Endothelial cell of umbilical vein (primary cell): ENCODE measurements around the gene YPEL1. TPM values are rescaled to one million over a fixed set of nuclear protein-coding genes. Genes with fewer than 3 reads are reported as not detected.

ENCODE experiments used
- BruUV-seq: library from RNA; stranded (reverse); fragments of 400-500 nt; replicated peaks from 2 replicates; lab custom pipeline; 2021; lab: Mats Ljungman, UMichigan
- CTCF ChIA-PET: fragments of 300-600, 350-600 bp; sonication (Branson Sonifier 250); formaldehyde crosslinking; loops from one replicate; lab custom pipeline; 2021; ENCODE audit warnings: antibody characterized with exemption, inconsistent platforms; lab: Charles Lee
- POLR2A ChIA-PET: fragments of 300-600, 350-600 bp; sonication (Branson Sonifier 250); formaldehyde crosslinking; loops from one replicate; lab custom pipeline; 2021; ENCODE audit warnings: antibody characterized with exemption, inconsistent platforms; lab: Charles Lee
- DNase-seq: peaks from one replicate; pipeline ENCODE4 v3.0.0-alpha.2; 2011; ENCODE audit warnings: low read depth, low spot score
- FAIRE-seq: peaks from 2 replicates; lab custom pipeline; 2011; peaks lifted over from hg19 to GRCh38; lab: Jason Lieb, UNC
- H2AFZ ChIP-seq: 2 replicates; pipeline ENCODE4 v1.6.0; 2012; ENCODE audit warnings: low read depth, low read length, control low read depth, inconsistent platforms
- H3K27ac ChIP-seq: 2 replicates; pipeline ENCODE4 v1.5.1; 2011; ENCODE audit warnings: low read depth, mild to moderate bottlenecking, control low read depth, low read length, moderate library complexity; ENCODE audit not compliant: insufficient read depth
- H3K27me3 ChIP-seq, 2 experiments: 2 replicates each; pipeline versions ENCODE4 v1.6.0 to v1.6.1; 2011; ENCODE audit warnings: low read length in 2 of 2, mixed read lengths in 1 of 2; ENCODE audit not compliant: control insufficient read depth in 2 of 2, insufficient read depth in 2 of 2
- H3K36me3 ChIP-seq, 2 experiments: 2 replicates in 1 of 2; 3 replicates in 1 of 2; pipeline ENCODE4 v1.5.1; 2011; ENCODE audit warnings: low read length in 2 of 2, mild to moderate bottlenecking in 1 of 2, moderate library complexity in 1 of 2; ENCODE audit not compliant: control insufficient read depth in 2 of 2, insufficient read depth in 2 of 2; ENCODE audit errors: extremely low read depth in 1 of 2
- H3K4me1 ChIP-seq: 3 replicates; pipeline ENCODE4 v1.5.1; 2011; ENCODE audit warnings: mild to moderate bottlenecking, low read length; ENCODE audit not compliant: control insufficient read depth, insufficient read depth; ENCODE audit errors: extremely low read depth
- H3K4me2 ChIP-seq: 2 replicates; pipeline ENCODE4 v1.6.1; 2011; ENCODE audit warnings: low read length, control low read depth, mixed read lengths; ENCODE audit not compliant: insufficient read depth
- H3K4me3 ChIP-seq, 3 experiments: fragments of 200-600 bp in 1 of 3; sonication (generic), shearing (Covaris generic) in 1 of 3; replicated peaks in 1 of 3; 2 replicates each; pipeline ENCODE4 v1.5.1; 2011 to 2016; ENCODE audit warnings: control low read depth in 3 of 3, low read length in 3 of 3, mild to moderate bottlenecking in 2 of 3, inconsistent platforms in 1 of 3, low read depth in 1 of 3, moderate library complexity in 1 of 3; ENCODE audit not compliant: insufficient read depth in 1 of 3
- H3K79me2 ChIP-seq: 2 replicates; pipeline ENCODE4 v1.6.0; 2012; ENCODE audit warnings: low read length, inconsistent platforms; ENCODE audit not compliant: control insufficient read depth, insufficient read depth
- H3K9ac ChIP-seq: replicated peaks from 2 replicates; pipeline ENCODE3; 2011; ENCODE audit warnings: low read length, control low read depth; ENCODE audit not compliant: insufficient read depth; ENCODE audit errors: extremely low read depth
- H3K9me1 ChIP-seq: replicated peaks from 3 replicates; pipeline ENCODE4 v1.6.0; 2011; ENCODE audit warnings: mild to moderate bottlenecking, low read length; ENCODE audit not compliant: control insufficient read depth, insufficient read depth; ENCODE audit errors: extremely low read depth
- H3K9me3 ChIP-seq: replicated peaks from 2 replicates; pipeline ENCODE4 v1.5.1; 2012; ENCODE audit warnings: low read length, inconsistent platforms; ENCODE audit not compliant: control insufficient read depth, insufficient read depth
- H4K20me1 ChIP-seq: replicated peaks from 2 replicates; pipeline ENCODE3; 2011; ENCODE audit warnings: mild to moderate bottlenecking, low read length; ENCODE audit not compliant: control insufficient read depth, insufficient read depth; ENCODE audit errors: extremely low read depth
- EZH2 ChIP-seq: IDR thresholded peaks from 2 replicates; pipeline ENCODE4 v1.6.1; 2012; ENCODE audit warnings: borderline replicate concordance, low read depth, mild to moderate bottlenecking, moderate library complexity, low read length, inconsistent platforms; ENCODE audit not compliant: severe bottlenecking
- FOS ChIP-seq: IDR thresholded peaks from 2 replicates; pipeline ENCODE4 v1.6.1; 2011; ENCODE audit warnings: mild to moderate bottlenecking, low read length, moderate library complexity, borderline replicate concordance; ENCODE audit not compliant: insufficient read depth
- GATA2 ChIP-seq: IDR thresholded peaks from 2 replicates; pipeline ENCODE4 v1.7.0; 2011; ENCODE audit warnings: low read depth, mild to moderate bottlenecking, moderate library complexity, mixed read lengths, low read length; ENCODE audit not compliant: insufficient read length, insufficient read depth
- JUN ChIP-seq: IDR thresholded peaks from 2 replicates; pipeline ENCODE4 v1.6.1; 2011; ENCODE audit warnings: borderline replicate concordance, low read depth; ENCODE audit not compliant: insufficient read length, insufficient read depth
- MYC ChIP-seq: IDR thresholded peaks from one replicate; pipeline ENCODE4 v1.6.1; 2011; ENCODE audit warnings: mild to moderate bottlenecking, low read depth, low read length
- POLR2A ChIP-seq: IDR thresholded peaks from 2 replicates; pipeline ENCODE4 v1.6.1; 2012; ENCODE audit warnings: low read depth, mild to moderate bottlenecking, control low read depth, low read length
- POLR2AphosphoS5 ChIP-seq: IDR thresholded peaks from 2 replicates; pipeline ENCODE4 v1.6.1; 2012; ENCODE audit warnings: low read depth, mild to moderate bottlenecking, control low read depth, low read length, moderate library complexity; ENCODE audit not compliant: insufficient read depth
- dilution Hi-C: fragments of 300-500 bp; cut with MboI; formaldehyde crosslinking; loops from one replicate; pipeline ENCODE4 v1.15.0; 2019; ENCODE audit warnings: low sequenced_read_pairs; ENCODE audit not compliant: extremely low pct_ligation_motif_present
- intact Hi-C: fragments of 100-400 bp; cut with micrococcal nuclease; formaldehyde crosslinking; loops from one replicate; pipeline ENCODE4 v1.10.0; 2022
- polyA plus RNA-seq, 4 experiments: library from polyadenylated mRNA; depleted of rRNA in 3 of 4; stranded (reverse) in 3 of 4; unstranded in 1 of 4; fragments of >200 nt; gene quantifications; 2 replicates each; pipeline versions ENCODE4 v1.2.1 to v1.2.3, GENCODE V29; 2011 to 2012; ENCODE audit warnings: missing spikeins in 1 of 4
- total RNA-seq: library from RNA; stranded (reverse); gene quantifications from 2 replicates; pipeline ENCODE4 v1.2.3, GENCODE V29; 2021
- TF ChIP-seq, protein P1 (sequence below): IDR thresholded peaks from 2 replicates; pipeline ENCODE4 v1.6.1; 2011; ENCODE audit not compliant: insufficient read depth, insufficient read length
- TF ChIP-seq, protein P2 (sequence below), 2 donors: IDR thresholded peaks; 1 replicate in 1 of 2; 2 replicates in 1 of 2; pipeline ENCODE4 v1.5.1; 2011; ENCODE audit warnings: low read length in 2 of 2, mild to moderate bottlenecking in 2 of 2, moderate library complexity in 2 of 2, control low read depth in 1 of 2, inconsistent platforms in 1 of 2, low read depth in 1 of 2; ENCODE audit not compliant: insufficient read depth in 1 of 2; ENCODE audit errors: extremely low read depth in 1 of 2

YPEL1 gene
- total and polyA plus RNA-seq, 2 donors (not counting 3 experiments of a cell fraction or from before 2014, with no cell fraction given): 3.7 to 6.2 TPM

GRCh38 chr22:21736948-21737347 lies 1.4 kb upstream of the YPEL1 start:
- Histone ChIP-seq H3K4me1 (peaks cover 7% of the 10 kb centered on the region), H3K4me2 (no peak overlapping the region), H4K20me1 (no peaks in the 10 kb centered on the region), H3K36me3 (no peaks in the 10 kb centered on the region), H3K27ac (no peak overlapping the region), H3K9ac (no peak overlapping the region), H3K9me3 (no peaks in the 10 kb centered on the region), H3K4me3 (no peak overlapping the region), H3K79me2 (no peaks in the 10 kb centered on the region), H3K27me3 (peaks cover 2 to 7% of the 10 kb centered on the region in 2 experiments), H2AFZ (no peak overlapping the region), H3K9me1 (no peaks in the 10 kb centered on the region)
- FAIRE-seq (no peak), DNase-seq (no peak)
- no TSS peak for BruUV-seq
- ChIA-PET CTCF (no interaction called here), POLR2A (no interaction called here)
- TF ChIP-seq, protein P1, sequence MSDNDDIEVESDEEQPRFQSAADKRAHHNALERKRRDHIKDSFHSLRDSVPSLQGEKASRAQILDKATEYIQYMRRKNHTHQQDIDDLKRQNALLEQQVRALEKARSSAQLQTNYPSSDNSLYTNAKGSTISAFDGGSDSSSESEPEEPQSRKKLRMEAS: no peak
- TF ChIP-seq, protein P2, sequence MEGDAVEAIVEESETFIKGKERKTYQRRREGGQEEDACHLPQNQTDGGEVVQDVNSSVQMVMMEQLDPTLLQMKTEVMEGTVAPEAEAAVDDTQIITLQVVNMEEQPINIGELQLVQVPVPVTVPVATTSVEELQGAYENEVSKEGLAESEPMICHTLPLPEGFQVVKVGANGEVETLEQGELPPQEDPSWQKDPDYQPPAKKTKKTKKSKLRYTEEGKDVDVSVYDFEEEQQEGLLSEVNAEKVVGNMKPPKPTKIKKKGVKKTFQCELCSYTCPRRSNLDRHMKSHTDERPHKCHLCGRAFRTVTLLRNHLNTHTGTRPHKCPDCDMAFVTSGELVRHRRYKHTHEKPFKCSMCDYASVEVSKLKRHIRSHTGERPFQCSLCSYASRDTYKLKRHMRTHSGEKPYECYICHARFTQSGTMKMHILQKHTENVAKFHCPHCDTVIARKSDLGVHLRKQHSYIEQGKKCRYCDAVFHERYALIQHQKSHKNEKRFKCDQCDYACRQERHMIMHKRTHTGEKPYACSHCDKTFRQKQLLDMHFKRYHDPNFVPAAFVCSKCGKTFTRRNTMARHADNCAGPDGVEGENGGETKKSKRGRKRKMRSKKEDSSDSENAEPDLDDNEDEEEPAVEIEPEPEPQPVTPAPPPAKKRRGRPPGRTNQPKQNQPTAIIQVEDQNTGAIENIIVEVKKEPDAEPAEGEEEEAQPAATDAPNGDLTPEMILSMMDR (IDR thresholded peaks at IDR 0.05; ENCODE audit: extremely low read depth in 1 of 2, insufficient read depth in 1 of 2, low read depth in 1 of 2, low read length in 2 of 2): no peak
- TF ChIP-seq JUN (no peak), POLR2AphosphoS5 (no peak), GATA2 (no peak), FOS (no peak), MYC (no peak), EZH2 (no peak), POLR2A (no peak)
- dilution Hi-C loops (no loop called here), intact Hi-C loops (loop anchor here (2.0 to 5.0 kb wide), 2 partner anchors 130 to 206 kb away; partner anchors contain the start of gene MAPK1)
